Sigmoid colon (tissue), 4 donors: Measurements from ENCODE around the gene FNDC1.

Source experiments
- EP300 ChIP-seq, 4 donors: sonication (generic); formaldehyde crosslinking; IDR thresholded peaks; one replicate each; pipeline ENCODE4 v1.6.1; 2017; ENCODE audit warnings: antibody characterized with exemption in 4 of 4
- POLR2A ChIP-seq, 2 donors: fragments of 450-650 bp; IDR thresholded peaks; one replicate each; pipeline ENCODE4 v1.6.1; 2016; ENCODE audit warnings: antibody characterized with exemption in 2 of 2, mild to moderate bottlenecking in 2 of 2, moderate library complexity in 2 of 2
- POLR2AphosphoS5 ChIP-seq, 4 donors: sonication (generic); formaldehyde crosslinking; IDR thresholded peaks; one replicate each; pipeline ENCODE4 v1.6.1; 2017; ENCODE audit warnings: antibody characterized with exemption in 4 of 4
- TF ChIP-seq, protein P1 (sequence below), 4 experiments: fragments of 450-650 bp in 3 of 4; fragments of 200-600 bp in 1 of 4; IDR thresholded peaks; one replicate each; pipeline ENCODE4 v1.5.1; 2016 to 2019; ENCODE audit warnings: antibody characterized with exemption in 4 of 4, mild to moderate bottlenecking in 3 of 4, moderate library complexity in 2 of 4

DNA sequence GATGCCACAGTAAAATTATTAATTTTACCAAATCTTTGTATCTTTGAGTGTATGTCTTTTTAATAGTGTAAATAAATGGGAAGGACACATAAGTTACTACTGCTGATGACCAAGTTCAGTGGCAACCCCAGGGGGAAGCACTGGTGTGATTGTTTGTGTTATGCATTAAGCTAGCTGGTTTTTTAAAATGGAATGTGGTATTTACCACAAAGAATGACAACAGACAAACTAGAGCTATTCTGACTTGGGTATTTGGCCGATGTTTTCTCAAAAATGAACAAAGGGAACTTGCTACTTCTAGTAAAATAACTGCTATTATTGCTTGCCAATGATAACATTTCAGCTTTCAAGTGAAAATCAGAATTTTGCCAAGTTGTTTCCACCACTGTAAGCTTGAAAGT lies 2.9 kb downstream of the FNDC1 start:
- TF ChIP-seq, protein P1, sequence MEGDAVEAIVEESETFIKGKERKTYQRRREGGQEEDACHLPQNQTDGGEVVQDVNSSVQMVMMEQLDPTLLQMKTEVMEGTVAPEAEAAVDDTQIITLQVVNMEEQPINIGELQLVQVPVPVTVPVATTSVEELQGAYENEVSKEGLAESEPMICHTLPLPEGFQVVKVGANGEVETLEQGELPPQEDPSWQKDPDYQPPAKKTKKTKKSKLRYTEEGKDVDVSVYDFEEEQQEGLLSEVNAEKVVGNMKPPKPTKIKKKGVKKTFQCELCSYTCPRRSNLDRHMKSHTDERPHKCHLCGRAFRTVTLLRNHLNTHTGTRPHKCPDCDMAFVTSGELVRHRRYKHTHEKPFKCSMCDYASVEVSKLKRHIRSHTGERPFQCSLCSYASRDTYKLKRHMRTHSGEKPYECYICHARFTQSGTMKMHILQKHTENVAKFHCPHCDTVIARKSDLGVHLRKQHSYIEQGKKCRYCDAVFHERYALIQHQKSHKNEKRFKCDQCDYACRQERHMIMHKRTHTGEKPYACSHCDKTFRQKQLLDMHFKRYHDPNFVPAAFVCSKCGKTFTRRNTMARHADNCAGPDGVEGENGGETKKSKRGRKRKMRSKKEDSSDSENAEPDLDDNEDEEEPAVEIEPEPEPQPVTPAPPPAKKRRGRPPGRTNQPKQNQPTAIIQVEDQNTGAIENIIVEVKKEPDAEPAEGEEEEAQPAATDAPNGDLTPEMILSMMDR (IDR thresholded peaks at IDR 0.05) = no peak
- TF ChIP-seq POLR2A (IDR thresholded peaks at IDR 0.05) (no peak), POLR2AphosphoS5 (IDR thresholded peaks at IDR 0.05) (no peak), EP300 (IDR thresholded peaks at IDR 0.05) (no peak)
